Measurements from ENCODE around the gene RAB29.
A peak's percentile ranks its signal among the peaks of the same experiment; 100 is the strongest.

RAB29 gene

DNA sequence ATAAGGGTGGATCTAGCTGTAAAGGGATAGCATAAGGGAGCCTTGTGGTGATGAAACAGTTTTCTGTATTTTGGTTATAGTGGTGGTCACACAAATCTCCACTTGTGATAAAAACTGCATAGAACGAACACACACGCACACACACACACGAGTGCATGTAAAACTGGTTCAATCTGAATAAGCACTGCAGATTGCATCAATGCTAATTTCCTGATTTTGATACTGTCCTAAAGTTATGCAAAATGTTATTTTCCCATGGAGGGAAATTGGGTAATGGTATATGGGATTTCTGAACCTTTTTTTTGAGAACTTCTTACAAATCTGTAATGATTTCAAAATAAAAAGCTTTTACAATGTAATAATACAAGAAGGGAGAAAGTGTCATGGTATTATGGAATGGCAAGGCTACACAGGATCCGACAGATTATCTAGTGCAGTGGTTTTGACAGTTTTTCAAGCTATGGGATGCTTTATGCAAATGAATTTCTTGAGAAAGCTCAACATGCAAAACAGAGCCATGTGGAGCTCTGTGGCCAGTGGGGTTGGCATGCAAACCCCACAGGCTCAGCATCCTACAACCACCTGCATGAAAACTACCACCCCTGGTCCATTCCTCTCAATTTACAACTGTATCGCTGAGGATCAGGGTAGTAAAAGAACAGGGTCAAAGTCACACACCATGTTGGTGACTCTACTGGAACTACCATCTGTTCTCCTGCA, 18.9 kb upstream of the RAB29 start:
- DNase-seq: no peak

DNA sequence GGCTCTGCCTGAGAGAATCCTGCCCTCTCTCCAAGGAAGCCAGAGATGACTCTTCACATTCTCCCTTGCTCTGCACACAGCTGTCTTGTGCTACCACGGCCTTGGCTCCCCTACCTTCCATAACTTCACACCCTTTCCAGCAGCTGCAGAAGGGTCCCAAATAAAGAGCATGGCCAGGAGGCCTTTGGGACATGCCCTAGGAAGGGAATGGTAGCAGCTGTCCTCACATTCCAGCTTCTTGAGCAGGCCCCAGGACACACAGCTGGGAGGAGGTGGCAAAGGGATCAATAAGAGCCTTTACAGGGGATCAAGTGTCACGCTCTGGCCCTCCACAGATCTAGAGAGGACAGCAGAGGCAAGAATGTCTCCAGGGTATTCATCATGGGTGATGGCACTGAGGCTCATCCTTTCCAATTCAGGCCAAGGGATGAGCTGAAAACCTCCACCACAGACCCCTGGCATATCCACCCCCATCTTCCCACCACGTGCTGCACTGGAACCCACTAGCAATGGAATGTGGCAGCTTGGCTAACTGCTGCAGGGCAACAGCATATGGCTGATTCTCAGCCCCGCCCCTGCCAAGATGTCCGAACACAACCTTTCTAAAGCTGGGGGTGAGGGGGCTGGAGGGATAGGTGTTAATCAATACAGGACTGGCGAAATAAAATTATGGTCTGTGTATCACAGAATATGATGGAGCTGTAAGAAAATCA, 17.8 kb upstream of the RAB29 start:
- no peak for DNase-seq

DNA sequence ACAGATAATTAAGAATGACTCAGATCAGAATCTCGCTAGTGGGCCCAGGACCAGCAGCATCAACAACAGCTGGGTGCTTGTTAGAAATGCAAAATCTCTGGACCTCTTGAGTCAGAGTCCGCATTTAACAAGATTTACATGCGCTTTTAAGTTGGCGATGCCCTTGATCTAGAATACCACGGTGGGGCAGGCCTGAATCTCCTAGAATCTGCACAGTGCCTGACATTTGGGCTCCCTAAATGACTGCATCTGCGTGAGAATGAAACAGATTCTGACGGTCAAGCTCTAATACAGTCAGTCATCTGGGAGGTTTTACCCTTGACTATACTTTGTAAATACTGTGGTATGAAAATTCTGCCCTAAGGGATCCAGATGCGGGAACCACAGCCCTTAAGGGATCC, 17.2 kb upstream of the RAB29 start:
- no peak for DNase-seq

DNA sequence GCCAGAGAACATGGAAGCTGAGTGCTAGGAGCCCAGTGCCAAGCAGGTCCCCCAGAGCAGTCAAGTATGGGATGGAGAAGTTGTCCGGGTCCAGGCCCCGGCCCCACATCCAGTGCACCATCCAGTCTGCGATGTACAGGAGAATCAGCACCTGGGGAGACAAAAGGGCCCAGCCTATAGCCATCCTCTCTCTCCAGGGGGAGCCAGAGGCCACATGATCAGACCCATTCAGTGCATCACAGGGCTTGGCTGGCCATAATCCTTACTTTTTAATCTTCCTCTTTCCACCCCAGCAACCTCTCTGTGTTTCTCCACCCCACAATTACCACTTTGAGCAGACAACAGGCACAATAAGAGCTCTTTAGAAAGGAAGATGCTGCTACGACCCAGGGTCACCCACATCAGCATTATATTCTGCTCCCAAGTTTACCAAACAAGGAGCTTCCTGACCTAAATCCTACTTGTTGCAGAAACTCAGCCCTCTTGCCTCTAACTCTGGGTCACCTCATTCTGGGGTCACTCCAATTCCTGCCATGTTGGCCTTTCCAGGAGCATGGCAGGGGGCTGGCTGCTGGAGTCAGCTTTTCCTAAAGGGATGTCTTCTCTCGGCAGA, 16.4 kb upstream of the RAB29 start:
- peak in 11 of 14 donors; percentile 19 to 65 (median 53) for DNase-seq

DNA sequence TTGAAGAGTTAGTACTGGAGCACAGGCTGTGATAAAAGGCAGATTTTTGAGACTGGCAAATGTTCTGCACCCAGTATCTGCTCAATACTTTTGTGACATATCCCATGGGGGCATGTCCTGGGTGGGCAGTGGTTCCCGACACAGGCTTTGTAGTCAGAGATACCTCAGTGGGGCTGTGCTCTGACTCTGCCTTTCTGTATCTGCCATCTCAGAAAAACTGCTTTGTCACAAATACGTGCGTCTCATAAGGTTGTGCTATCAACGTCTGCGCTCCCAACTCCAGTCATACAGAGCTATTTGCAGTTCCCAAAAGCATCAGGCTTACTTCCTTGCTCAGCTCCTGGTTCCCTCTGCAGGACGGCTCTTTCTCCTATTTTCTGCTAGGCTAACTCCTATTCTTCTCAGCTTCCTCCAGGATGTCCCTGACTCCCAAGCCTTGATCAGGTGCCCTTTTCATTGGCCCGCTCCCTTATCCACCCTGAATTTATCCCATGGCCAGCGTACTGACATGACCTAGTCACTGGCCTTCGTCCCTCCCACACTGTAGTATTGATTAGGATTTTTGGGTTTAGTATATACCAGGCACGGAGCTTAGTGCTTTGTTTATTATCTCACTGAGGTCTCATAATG, 12.1 kb upstream of the RAB29 start:
- DNase-seq: no peak

DNA sequence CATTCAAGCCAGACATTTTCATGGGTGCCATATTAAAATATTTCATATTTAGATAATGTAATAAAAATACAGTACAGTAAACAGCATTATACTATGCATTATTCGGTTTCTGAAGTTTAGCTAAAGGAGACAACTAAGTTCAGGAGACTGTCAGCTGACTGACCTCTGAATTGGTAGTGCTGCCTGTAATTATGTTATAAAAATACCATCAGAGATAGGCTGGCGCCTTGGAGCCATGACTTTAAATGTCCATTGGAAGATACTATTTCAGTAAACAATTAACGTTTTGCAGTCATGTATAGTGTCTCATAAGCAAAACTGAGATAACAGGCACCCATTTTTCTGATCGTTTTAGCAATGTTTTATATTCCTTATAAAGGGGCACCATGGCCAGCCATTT, 11.3 kb upstream of the RAB29 start:
- no peak for DNase-seq

DNA sequence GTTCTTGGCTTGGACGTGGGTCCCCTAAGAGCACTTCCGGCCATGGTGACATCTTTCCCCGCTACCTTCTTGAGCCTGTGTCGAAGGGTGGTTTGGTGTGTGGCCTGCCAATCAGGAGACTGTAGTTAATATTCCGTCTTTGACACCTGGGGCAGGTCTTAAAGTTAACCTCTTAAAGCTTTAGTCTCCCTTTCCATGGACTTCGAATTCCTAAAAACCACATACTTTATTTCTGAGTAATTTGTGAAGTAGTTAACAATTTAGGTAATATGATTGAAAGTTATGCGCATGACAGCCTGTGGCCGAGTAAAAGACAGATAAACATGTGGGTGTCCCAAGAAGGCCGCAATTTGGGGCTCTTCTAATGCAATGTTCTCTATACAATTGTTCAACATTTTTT, 10.2 kb upstream of the RAB29 start:
- DNase-seq: no peak

DNA sequence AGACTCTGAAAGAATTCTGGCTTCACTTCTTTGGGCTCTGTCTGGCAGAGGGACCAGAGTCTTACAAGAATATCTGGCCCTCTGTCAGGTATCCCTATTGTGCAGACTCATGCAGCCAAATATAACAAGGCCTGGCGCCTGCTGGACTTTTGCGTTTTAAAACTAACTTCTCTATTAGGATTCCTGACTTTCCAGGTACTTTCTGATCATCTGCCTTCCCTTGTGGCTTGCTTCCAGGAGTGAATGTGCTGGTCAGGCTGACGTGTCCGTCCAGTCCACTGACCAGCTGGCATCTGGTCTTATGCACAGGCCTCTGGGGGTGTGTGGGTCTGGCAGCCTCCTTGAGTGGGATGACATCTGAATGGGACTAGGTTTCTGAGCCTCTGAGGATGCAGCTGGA, 8.6 kb upstream of the RAB29 start:
- peak in 2 of 14 donors; percentile 34 to 41 for DNase-seq

DNA sequence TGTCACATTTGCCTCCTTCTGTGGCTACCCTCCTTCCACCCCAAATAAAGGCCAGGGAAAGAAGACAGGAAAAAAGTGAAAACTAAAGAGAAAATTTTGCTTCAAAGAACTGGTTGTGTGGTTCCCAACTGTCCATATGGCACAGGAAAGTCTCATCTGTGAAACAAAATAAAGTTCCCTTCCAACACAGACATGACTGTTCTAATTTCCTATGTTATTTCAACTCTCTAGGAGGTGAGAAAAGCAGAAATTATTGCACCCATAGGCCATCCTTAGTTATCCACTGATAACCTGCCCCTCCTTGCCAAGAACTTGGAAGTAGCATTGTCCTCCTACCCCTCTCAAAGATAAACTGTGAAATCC, 8.1 kb upstream of the RAB29 start:
- DNase-seq: peak in 1 of 14 donors; percentile 77

DNA sequence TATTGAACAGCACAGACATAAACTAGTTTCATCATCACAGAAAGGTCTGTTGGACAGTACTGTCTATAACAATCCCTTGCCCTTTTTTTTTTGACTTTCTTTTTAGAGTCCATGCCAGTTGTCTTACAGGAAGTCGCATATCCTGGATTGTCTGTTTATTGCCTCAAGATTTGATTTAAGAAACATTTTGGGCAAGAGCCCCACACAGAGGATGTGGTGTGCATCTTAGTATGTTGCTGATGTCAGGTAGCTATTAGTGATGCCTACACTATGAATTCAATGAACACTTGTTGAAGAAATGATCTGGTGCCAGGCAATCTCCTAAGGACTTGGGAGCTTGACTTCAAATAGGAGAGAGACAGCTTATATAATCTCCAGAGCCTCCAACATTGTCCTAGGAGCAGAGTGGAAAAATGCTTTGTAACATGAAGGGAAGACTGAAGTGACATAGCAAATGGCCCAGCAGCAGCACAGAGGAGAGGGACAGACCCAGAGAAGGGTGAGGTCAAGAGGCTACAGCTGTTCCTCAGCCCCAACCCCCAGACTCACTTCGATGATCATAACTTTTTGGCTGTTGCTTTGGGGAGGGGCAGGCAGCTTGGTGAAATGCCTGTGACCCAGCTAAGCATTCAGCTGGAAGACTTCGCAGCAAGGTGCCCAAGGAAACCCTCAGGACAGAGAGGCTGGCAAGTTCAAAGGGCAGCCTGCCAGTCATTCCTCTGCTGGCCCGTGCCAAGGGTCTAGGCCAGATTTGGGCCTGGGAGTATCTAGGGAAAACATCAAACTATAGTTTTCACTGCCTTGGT, 7.5 kb upstream of the RAB29 start:
- DNase-seq: peak in 2 of 14 donors; percentile 16 to 79

DNA sequence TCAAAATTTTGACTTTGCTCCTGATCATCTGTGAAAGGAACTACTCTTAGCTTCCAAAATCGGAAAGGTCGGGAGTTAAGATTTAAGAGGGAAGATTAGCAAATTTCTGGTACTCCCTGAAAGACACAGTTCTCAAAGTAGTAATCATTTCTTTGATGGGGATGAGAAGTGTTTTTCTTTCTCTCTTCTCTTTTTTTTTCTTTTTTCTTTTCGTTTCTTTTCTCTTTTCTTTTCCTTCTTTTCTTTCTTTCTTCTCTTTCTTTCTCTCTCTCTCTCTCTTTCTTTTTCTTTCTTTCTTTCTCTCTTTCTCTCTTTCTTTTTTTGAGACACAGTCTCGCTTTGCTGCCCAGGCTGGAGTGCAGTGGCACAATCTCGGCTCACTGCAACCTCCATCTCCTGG, 5.1 kb upstream of the RAB29 start:
- DNase-seq: no peak

DNA sequence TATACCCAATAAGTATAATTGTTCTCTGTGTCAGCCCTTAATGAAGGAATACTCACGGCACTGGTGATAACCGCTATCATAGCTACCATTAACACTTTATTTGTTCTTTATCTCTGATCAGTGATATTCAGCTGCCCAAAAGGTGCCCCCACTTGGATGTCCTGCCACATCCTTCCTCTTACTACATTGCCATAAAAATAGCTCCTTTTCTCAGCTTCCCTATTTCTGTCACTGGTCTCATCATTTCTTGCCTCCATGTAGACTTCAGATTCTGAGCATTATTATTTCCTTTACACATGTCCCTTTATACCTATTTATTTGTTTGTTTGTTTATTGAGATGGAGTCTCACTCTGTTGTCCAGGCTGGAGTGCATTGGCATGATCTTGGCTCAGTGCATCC, 2.7 kb upstream of the RAB29 start:
- no peak for DNase-seq

DNA sequence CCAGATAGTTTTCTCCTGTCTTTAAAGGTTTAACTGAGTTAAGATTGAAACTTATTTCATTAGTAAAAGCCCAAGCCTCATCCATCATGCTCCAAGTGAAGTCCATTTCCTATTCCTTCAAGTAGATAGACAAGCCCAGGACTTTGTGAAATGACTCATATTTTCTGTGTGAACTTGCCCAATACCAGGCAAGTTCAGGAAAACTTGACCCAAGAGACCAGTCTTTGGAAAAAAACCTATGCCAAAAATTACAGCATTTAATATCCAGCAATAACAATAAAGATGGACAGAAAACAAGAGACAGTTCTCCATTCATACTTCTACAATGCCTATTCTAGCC, 405 bp upstream of the RAB29 start:
- no peak for DNase-seq

DNA sequence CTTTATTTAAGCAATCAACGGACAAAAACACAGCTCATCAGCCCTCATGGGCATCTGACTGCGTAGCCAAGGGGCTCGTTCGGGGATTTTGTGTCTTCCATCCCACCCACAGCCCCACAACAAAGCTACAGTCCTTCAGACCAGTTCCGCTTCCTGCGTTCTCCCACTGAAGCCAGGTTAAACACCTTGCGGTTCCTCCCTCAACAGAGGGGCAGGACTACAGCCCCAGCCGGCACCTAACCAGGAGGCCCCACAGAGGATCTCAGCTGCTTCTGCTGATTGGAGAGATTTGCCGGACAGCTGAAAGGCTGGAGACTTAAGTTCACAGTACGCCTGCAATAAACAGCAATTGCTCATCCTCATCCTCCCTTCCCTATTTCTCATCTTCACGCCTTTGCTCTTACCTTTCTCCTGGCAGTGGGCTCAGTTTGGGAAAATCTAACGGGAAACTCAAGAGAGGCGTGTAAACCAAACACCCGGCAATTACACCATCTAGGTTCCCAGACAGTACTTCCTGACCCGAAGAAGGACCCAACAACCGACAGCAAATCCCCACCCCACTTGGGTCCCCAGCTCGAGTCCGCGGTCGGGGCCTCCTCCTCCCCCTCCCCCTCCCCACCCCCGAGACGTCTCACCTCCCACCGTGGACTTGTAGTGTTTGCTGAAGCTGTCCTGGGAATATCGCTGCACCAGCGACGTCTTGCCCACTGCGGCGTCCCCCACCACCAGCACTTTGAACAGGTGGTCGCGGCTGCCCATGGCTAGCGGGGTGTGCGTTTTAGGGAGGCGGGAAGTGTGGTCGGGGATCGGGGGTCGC, 876 bp downstream of the RAB29 start:
- peak in 2 of 14 donors; percentile 48 to 51 for DNase-seq

DNA sequence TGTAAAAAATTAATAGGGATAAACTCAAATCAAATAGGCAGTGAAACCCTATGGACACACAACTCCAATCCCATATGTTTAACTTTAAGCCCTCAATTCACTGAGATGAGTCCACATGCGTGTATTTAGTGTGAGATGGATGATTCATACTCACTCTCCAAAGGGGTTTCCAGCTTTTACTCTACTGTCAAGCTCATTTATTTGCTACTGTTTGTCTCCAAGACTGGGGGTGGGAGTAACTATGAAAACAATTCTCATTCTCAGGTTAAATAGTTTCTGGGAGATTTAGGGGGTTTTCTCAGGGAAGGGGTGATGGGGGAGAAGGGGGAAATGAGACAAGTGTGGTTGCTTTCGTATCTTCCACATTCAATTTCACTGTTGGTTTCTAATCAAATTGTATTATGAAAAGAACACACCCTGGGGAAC, 2.7 kb downstream of the RAB29 start:
- no peak for DNase-seq

DNA sequence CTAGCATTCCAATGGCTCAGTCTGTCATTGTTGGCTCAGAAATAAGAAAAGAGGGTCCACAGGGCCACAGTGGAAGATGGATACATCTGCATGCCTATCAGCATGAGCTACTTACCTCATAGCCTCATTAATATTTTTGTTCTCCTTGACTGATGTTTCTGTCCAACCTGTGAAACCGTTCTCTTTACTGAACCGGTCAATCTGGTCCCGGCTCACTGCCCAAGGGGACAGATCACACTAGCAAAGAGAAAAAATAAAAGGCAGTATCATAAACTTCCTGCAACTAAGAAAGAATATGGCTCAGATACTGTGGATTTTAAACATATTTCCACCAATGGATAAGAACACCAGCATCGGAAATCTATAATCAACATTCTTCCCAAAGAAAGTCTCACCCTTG, 4.7 kb downstream of the RAB29 start:
- DNase-seq: no peak

DNA sequence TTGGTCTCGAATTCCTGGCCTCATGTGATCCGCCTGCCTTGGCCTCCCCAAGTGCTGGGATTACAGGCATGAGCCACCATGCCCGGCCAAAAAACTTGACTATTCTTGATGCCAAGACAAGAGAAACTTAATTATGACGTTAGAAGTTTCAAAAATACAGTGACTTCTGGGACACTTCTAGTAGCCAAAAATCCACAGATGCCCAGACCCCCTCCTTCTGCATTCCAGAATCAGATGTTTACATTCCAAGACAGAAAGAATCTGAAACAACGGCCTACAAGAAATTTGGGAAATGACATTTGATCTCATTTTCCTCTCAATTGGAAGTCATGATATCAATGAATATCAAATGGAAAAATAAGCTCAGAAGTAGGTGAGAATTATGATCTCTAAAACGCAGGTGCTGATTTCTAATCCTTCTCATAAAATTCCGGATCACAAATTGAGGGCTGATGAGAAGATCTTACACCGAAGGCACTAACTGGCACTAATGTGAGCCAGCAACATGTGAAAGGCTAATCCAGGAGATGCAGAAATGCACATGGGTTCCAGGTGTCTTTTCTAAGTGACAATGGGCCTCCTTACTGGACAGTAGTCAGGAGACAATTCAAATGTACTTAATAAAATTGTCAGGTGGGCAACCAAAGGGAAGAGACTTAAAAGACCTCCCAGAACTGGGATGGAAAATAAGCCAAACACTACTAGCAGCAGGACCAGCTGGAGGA, 5.5 kb downstream of the RAB29 start:
- no peak for DNase-seq

DNA sequence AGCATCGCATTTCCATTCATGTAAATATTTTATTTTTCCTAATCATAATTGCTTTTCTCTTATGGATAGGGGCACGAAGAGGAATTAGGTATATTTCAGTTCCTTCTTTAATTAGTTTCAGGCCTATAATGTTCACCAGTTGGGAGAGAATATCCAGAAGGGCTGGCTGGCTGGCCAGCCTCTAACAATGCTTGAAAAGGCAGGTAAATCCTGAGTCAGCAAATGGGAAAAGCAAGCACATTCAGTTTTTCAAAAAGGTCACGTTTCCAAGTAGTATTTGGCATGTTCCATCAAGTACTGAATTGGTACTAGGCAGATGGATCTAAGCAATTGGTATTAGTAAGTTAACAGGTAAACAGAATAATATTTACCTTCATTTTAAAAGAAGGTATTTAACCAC, 8.0 kb downstream of the RAB29 start:
- no peak for DNase-seq

DNA sequence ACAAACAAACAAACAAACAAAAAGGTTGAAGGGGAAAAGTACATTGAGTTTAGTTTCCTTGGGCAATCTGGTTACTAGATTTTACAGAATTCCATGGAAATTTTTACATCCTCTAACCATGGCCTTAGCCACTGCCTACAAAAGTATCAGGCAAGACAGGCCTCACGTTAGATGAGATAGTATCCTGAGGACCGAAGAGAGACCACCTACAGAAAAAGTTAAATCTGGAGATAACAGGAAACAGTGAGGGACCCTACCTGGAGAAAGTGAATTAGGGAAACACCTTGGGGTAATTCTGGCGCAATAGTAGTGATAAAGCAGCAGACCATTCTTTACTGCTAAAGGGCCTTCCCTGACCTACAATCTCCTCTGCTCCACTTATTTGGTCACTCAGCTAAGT, 8.7 kb downstream of the RAB29 start:
- DNase-seq: no peak

DNA sequence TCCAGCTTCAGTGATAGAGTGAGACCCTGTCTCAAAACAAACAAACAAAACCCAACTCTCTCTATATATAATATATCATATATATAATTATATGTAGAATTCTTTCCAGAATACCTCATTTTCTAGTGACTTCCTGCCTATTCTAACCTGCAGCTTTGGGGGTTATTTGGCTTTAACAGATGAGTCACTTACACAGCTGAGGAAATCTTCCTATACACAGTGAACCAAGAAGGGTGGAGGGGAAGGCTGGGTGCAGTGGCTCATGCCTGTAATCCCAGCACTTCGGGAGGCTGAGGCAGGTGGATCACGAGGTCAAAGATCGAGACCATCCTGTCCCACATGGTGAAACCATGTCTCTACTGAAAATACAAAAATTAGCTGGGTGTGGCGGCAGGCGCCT, 9.2 kb downstream of the RAB29 start:
- DNase-seq: no peak

DNA sequence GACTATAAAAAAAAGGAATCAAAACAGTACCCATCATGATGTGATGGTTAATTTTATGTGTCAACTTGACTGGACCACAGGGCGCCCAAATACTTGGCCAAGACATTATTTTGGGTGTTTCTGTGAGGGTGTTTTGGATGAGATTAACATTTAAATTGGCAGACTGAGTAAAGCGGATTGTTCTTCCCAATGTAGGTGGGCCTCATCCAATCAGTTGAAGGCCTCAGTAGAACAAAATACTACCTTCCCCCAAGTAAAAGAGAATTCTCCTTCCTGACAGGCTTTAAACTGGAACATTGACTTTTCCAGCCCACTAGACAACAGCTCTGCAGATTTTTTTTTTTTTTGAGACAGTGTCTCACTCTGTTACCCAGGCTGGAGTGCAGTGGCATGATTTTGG, 10.7 kb downstream of the RAB29 start:
- no peak for DNase-seq

Measured in C1 segment of cervical spinal cord (tissue), 14 donors.